ENCODE measurements around the gene TCTN2.

TCTN2 gene

DNA sequence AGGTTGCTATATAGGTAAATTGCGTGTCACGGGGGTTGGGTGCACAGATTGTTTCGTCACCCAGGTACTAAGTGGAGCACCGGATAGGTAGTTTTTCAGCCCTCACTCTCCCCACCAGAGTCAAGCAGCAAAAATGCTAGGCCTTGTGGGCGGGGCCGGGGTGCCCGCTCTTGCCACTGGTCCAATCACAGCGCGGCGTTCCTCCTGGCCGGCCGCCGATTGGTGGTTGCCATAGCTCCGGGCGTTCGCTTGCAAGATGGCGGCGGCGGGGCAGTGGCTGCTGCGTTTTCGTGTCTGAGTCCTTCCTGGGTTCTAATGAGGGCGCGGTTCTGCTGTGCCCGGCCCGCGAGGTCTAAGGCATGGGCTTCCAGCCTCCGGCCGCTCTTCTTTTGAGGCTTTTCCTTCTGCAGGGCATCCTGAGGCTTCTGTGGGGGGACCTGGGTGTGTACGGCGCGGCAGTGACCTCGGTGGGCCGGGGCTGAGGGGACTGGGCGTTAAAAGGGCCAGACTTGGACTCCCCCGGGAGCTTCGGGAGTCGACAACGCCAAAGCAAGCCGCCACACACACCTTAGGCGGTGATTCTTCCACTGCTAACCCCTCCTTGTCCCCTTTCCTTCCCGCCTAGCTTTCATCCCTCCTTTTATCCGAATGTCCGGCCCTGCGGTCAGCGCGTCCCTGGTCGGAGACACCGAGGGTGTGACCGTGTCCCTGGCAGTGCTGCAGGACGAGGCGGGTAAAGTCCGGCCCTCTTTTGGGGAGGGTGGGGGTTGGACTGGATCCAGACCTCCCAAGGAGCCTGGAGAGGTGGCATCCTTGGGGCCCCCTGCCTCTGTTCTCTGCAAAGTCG, at the start of gene TCTN2:
Gene TCTN2, plus strand, starts transcription at position 232 of the 847 bp plus-strand sequence. Its CDS starts 128 bp downstream, at position 360.
- peak; percentile 93 to 94 for DNase-seq (ENCODE audit: low read depth in 2 of 2)

- no peak for DNase-seq (ENCODE audit: low read depth in 2 of 2)
Observed at GRCh38 chr12:123621619-123622530, 49.0 kb upstream of the TCTN2 start.

- DNase-seq (ENCODE audit: low read depth in 2 of 2), result peak; percentile 96 to 97
Observed at GRCh38 chr12:123633379-123634141, 37.4 kb upstream of the TCTN2 start, which contains the start of the genes EIF2B1 and GTF2H3. Gene EIF2B1, minus strand, starts transcription at chr12:123633686. Its CDS starts 129 bp downstream, at chr12:123633557. Gene GTF2H3, plus strand, starts transcription at chr12:123633829. Its CDS starts 31 bp downstream, at chr12:123633860.

GRCh38 chr12:123634142-123634561, 36.8 kb upstream of the TCTN2 start:
- no peak for DNase-seq (ENCODE audit: low read depth in 2 of 2)

DNA sequence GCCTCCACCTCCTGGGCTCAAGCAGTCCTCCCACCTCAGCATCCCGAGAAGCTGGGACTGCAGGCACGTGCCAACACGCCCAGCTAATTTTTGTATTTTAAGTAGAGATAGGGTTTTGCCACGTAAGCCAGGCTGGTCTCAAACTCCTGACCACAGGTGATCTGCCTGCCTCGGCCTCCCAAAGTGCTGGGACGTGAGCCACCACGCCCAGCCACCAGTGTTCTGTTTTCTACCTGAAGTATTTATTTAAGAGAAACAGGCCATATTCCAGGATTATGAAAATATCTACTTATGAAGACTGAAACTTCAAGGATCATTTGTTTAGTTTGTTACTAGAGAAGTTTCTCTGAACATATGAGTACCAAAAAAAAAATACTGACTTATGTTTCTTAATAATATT, 27.0 kb upstream of the TCTN2 start:
- DNase-seq (ENCODE audit: low read depth in 2 of 2), result no peak

- DNase-seq (ENCODE audit: low read depth in 2 of 2), result no peak
Observed at GRCh38 chr12:123645380-123645779, 25.5 kb upstream of the TCTN2 start.

DNA sequence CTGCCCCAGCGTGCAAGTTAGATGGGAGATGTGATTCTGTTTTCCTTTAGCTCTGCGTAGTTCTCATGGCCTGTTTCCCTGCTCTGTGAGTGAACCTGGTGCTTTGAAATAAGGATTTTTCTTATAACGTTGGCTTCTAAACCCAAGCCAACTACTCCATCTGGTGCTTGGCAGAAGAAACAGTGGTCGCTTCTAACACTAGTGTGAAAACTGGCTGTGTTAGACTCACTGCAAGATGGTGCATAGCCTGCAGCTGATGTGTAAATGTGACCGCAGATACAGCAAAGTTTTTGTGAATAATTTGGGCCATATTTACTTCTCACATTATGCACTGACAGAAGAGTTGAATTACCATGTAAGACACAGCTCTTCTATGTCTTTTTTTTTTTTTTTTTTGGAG, 25.0 kb upstream of the TCTN2 start:
- DNase-seq (ENCODE audit: low read depth in 2 of 2), result no peak

GRCh38 chr12:123648401-123648800, 22.5 kb upstream of the TCTN2 start:
- no peak for DNase-seq (ENCODE audit: low read depth in 2 of 2)

DNA sequence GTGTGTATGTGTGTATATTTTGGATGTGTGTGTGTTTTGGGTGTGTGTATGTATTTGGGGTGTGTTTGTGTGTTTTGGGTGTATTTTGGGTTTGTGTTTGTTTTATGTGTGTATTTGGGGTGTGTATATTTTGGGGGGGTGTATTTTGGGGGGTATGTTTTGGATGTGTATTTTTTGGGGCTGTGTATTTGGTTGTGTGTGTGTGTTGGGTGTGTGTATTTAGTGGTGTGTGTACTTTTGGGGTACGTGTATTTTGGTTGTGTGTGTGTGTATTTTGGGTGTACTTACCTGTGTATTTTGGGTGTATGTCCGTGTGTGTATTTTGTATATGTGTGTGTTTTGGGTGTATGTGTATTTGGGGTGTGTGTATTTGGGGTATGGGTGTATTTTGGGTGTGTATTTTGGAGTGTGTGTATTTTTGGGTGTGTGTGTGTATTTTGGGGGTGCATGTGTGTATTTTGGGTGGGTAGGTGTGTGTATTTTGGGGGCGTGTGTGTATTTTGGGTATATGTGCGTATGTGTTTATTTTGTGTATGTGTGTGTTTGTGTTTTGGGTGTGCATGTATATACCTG, 16.7 kb upstream of the TCTN2 start:
- DNase-seq (ENCODE audit: low read depth in 2 of 2), result no peak

DNA sequence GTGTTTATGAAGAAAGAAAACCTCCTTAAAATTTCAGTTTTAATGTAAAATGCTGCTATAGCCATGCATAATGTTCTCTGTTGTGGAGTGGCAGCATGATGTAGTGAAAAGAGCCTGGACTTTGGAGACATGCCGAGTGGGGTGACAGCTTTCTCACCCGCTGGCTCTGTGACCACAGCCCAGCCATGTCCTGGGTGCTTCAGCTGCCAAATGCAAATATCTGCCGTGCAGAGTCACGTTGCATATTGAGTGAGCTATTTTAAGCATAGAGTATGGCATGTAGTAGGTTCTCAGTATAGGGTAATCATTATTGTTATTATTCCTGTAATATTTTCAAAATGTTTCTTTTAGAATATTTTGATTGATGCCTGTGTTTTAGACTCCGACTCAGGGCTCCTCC, 15.5 kb upstream of the TCTN2 start:
- DNase-seq (ENCODE audit: low read depth in 2 of 2), result no peak

DNA sequence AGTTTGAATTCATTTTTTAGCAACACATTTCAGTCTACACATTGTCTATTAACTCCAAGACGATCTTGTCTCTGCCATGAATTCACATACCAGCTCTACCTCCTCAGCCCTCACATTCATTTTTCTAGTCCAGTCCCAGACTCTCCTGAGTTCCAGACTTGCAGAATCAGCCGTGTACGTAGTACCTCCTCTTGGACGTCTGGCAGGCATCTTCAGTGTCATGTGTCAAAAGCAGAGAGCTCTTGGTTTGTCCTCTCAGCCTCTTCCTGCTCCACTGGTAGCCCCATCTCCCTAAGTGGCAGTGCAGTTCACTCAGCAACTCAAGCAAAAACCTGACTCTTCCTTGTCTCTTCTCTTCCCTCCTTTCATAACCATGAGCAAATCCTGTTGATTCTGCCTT, 14.5 kb upstream of the TCTN2 start:
- DNase-seq (ENCODE audit: low read depth in 2 of 2), result no peak

- DNase-seq (ENCODE audit: low read depth in 2 of 2), result no peak
Observed at GRCh38 chr12:123657211-123657610, 13.7 kb upstream of the TCTN2 start.

- no peak for DNase-seq (ENCODE audit: low read depth in 2 of 2)
Observed at GRCh38 chr12:123659996-123660727, 10.8 kb upstream of the TCTN2 start.

GRCh38 chr12:123667771-123668170, 3.1 kb upstream of the TCTN2 start:
- DNase-seq (ENCODE audit: low read depth in 2 of 2), result no peak

- no peak for DNase-seq (ENCODE audit: low read depth in 2 of 2)
Observed at GRCh38 chr12:123671876-123672275, 963 bp downstream of the TCTN2 start.

- no peak for DNase-seq (ENCODE audit: low read depth in 2 of 2)
Observed at GRCh38 chr12:123675436-123675835, 4.5 kb downstream of the TCTN2 start.

DNA sequence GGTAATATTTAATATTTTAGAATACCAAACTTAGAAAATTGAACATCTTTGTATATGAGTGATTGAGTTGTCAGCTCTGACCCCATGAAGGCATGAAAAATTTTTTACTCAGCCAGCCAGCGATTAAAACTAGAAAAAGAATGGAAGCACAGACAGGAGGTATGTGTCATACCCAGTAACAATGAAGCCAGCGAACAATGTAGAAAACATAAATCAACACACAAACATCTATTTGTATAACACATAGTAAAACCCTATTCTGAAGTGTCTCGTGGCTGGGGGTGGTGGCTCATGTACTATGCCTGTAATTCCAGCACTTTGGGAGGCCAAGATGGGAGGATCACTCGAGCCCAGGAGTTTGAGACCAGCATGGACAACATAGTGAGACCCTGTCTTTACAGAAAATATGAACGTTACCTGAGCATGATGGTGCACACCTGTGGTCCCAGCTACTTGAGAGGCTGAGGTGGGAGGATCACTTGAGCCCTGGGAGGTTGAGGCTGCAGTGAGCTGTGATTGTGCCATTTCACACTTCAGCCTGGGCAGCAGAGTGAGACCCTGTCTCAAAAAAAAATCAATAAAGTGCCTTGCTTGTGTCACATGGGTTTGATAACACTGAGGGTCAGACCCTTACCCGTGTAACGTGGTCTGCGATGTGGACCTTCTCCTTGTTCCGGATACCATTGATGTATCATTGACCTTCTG, 5.9 kb downstream of the TCTN2 start:
- no peak for DNase-seq (ENCODE audit: low read depth in 2 of 2)

- DNase-seq (ENCODE audit: low read depth in 2 of 2), result no peak
Observed at GRCh38 chr12:123678981-123679380, 8.1 kb downstream of the TCTN2 start.

DNA sequence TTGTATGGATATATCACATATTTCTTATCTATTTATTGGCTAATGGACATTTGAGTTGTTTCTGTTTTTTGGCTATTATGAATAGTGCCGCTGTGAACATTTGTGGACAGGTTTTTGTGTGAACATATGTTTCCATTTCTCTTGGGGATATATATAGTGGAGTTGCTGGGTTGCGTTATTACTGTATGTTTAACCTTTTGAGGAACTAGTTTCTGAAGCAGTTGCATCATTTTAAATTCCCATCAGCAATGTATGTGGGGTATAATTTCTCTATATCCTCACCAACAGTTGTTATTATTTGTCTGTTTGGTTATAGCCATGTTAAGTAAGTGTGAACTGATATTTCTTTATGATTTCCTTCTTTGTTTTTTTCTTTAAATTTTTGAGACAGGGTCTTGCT, 10.7 kb downstream of the TCTN2 start:
- no peak for DNase-seq (ENCODE audit: low read depth in 2 of 2)

GRCh38 chr12:123683964-123684363, 13.1 kb downstream of the TCTN2 start:
- DNase-seq (ENCODE audit: low read depth in 2 of 2), result no peak
